Retinal pigment epithelial cell (primary cell): ENCODE results near the gene HIBADH.

Experiments used
- DNase-seq: peaks from one replicate; pipeline ENCODE4 v3.0.0-alpha.2; 2010; ENCODE audit warnings: low read depth
- H3K4me3 ChIP-seq: 2 replicates; pipeline ENCODE4 v1.5.1; 2011; ENCODE audit warnings: mild to moderate bottlenecking, low read length, control low read depth, moderate library complexity
- TF ChIP-seq, protein P1 (sequence below): conservative IDR thresholded peaks from 2 replicates; pipeline ENCODE4 v1.5.1; 2011; ENCODE audit warnings: low read depth, low read length, control low read depth, inconsistent platforms

The HIBADH gene

DNA sequence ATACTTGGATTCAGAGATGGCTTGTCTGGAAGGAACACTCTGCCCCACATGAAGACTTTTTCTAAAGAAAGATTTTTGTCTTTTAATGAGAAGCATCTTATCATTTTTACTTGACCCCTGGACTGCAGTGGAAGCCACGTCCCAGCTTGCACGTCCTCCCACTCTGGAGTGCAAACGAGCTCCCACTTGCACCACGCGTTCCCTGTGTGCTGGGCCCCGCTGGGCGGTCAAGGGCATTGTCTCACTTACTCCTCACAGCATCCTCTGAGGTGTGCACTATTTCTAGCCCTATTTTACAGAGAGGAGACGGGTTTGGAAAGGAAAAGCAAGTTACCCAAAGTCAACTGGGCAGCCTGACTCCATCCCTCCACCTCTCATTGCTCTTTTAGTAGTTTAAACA, 175.2 kb downstream of the HIBADH start:
- DNase-seq: no peak
- no peak overlapping the region for H3K4me3 ChIP-seq
- TF ChIP-seq, protein P1, sequence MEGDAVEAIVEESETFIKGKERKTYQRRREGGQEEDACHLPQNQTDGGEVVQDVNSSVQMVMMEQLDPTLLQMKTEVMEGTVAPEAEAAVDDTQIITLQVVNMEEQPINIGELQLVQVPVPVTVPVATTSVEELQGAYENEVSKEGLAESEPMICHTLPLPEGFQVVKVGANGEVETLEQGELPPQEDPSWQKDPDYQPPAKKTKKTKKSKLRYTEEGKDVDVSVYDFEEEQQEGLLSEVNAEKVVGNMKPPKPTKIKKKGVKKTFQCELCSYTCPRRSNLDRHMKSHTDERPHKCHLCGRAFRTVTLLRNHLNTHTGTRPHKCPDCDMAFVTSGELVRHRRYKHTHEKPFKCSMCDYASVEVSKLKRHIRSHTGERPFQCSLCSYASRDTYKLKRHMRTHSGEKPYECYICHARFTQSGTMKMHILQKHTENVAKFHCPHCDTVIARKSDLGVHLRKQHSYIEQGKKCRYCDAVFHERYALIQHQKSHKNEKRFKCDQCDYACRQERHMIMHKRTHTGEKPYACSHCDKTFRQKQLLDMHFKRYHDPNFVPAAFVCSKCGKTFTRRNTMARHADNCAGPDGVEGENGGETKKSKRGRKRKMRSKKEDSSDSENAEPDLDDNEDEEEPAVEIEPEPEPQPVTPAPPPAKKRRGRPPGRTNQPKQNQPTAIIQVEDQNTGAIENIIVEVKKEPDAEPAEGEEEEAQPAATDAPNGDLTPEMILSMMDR: no peak

DNA sequence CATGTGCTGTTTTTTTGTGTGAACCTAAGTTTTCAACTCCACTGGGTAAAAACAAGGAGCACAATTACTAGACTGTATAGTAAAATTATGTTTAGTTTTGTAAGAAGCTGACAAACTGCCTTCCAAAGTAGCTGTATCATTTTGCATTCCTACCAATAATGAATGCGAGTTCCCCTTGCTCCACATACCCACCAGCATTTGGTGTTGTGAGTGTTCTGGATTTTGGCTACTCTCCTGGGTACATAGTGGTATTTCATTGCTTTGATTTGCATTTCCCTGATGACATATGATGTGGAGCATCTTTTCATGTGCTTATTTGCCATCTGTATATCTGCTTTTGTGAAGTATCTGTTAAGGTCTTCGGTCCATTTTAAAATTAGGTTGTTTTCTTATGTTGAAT, 178.2 kb downstream of the HIBADH start:
- DNase-seq: no peak
- H3K4me3 ChIP-seq: no peak overlapping the region
- TF ChIP-seq, protein P1: no peak

DNA sequence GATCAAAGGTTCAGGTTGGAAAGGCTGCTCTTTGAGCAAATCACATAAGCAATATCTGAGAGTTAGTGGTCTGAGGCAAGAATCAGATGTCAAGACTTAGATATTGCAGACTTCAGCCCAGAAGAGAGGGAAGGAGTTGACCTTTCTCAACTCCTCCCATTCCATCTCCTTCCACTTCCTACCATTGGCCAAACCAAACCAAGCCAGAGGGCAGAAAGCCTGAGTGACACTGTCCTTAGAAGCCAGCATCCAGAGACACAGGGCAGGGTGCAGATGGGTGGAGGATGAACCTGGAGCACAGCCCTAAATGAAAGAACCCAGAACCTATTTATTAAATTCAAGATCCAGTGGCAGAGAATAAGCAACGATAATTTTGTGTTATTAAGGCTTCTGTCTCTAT, 180.5 kb downstream of the HIBADH start:
- TF ChIP-seq, protein P1: no peak
- no peak overlapping the region for H3K4me3 ChIP-seq
- no peak for DNase-seq

DNA sequence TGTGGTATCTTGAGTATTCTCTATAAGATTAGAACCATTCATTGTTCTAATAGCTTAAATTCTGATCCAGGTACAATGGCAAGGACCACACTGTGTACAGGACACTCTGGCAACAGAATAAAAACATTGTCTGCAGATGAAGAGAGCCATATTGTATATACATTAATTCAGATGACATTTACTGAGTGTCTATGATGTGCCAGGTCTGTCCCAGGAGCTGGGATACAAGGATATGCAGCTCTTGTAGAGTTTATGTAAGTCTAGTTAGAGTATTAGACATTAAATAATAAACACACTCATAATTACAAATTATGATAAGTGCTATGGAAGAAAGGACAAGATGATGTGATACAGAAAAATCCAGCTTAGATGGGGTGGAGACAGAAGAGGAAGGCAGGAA, 184.1 kb downstream of the HIBADH start:
- H3K4me3 ChIP-seq: no peak overlapping the region
- DNase-seq: no peak
- TF ChIP-seq, protein P1: no peak

DNA sequence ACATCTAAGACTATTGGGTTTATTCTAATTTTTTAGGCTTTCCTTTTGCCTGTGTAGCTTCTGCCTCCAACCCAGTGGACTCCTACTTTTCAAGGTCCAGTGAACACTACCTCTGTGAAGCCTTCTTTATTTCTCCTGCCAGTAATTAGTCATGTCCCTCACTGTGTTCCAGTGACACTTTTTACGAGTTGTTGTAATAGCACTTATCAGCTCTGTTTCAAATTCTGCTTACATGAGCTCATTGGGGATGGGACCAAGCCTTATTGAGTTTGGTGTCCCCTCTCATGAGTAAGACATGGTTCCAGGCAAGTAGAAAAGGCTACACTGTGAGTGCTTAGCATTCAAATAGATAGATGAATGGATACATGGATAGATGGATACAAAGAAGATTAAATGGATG, 184.6 kb downstream of the HIBADH start:
- no peak for DNase-seq
- TF ChIP-seq, protein P1: no peak

DNA sequence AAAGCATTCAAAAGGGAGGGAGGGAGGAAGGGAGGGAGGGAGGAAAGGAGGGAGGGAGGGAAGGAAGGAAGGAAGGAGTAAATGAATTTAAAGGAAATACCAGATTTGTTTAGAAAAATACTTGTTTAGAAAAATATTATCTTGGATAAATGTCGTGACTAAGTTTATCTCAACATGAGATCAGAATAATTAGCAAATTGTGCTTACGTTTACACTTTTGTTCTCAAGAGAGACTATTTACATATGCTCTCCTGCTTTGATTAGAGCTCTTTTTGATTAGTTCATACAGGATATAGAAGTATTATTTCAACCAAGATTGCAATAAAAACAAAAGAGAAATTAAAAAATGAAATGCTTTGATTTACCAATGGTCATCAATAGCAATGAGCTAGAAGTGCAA, 186.2 kb downstream of the HIBADH start:
- no peak for DNase-seq
- TF ChIP-seq, protein P1: no peak
- H3K4me3 ChIP-seq: no peak overlapping the region

More for the DNA sequence above, 184.6 kb downstream of the HIBADH start:
- no peak overlapping the region for H3K4me3 ChIP-seq
